GM23338 (cell line): Measurements from ENCODE around the gene CREB1.

Source experiments
- CREB1 ChIP-seq: fragments of 250-450 bp; sonication (Bioruptor Pico); IDR thresholded peaks from 2 replicates; pipeline ENCODE4 v1.5.0; 2020; ENCODE audit warnings: low read depth, mild to moderate bottlenecking, moderate library complexity
- CTCF ChIP-seq, 2 experiments: fragments of 200-600 bp in 1 of 2; sonication (generic) in 1 of 2; conservative IDR thresholded peaks; 2 replicates each; pipeline versions ENCODE4 v1.5.1 to v1.6.1; 2016 to 2017; ENCODE audit warnings: antibody characterized with exemption in 2 of 2, low read depth in 2 of 2, mild to moderate bottlenecking in 2 of 2, moderate library complexity in 1 of 2
- EZH2 ChIP-seq: fragments of 200-600 bp; sonication (generic); IDR thresholded peaks from one replicate; pipeline ENCODE4 v1.8.0; 2017; ENCODE audit warnings: antibody characterized with exemption, mild to moderate bottlenecking, low read depth; ENCODE audit not compliant: unreplicated experiment
- EZH2phosphoT487 ChIP-seq: fragments of 200-600 bp; sonication (generic); IDR thresholded peaks from one replicate; pipeline ENCODE4 v1.8.1; 2018; ENCODE audit warnings: antibody characterized with exemption; ENCODE audit not compliant: unreplicated experiment
- NANOG ChIP-seq: IDR thresholded peaks from 2 replicates; pipeline ENCODE4 v1.6.1; 2016; ENCODE audit warnings: antibody characterized with exemption, borderline replicate concordance
- POLR2AphosphoS5 ChIP-seq: IDR thresholded peaks from 2 replicates; pipeline ENCODE4 v1.6.1; 2016; ENCODE audit warnings: antibody characterized with exemption, low read depth
- REST ChIP-seq: IDR thresholded peaks from one replicate; pipeline ENCODE4 v1.6.1; 2018; ENCODE audit warnings: antibody characterized with exemption; ENCODE audit not compliant: unreplicated experiment
- ZNF114 ChIP-seq: fragments of 250-450 bp; sonication (Bioruptor Pico); IDR thresholded peaks from 2 replicates; pipeline ENCODE4 v1.5.0; 2020; ENCODE audit warnings: mild to moderate bottlenecking, moderate library complexity
- ZNF462 ChIP-seq: fragments of 250-450 bp; sonication (Bioruptor Pico); IDR thresholded peaks from 2 replicates; pipeline ENCODE4 v1.5.0; 2020; ENCODE audit warnings: mild to moderate bottlenecking, moderate library complexity

GRCh38 chr2:207619764-207620203 is 90.0 kb downstream of the CREB1 start:
- no peak for TF ChIP-seq CTCF (conservative IDR thresholded peaks at IDR 0.05; ENCODE audit: low read depth in 2 of 2)
- TF ChIP-seq EZH2: no peak
- TF ChIP-seq CREB1 (CRISPR knock-in tag): no peak
- TF ChIP-seq REST: no peak
- no peak for TF ChIP-seq ZNF462 (CRISPR knock-in tag)
- TF ChIP-seq ZNF114 (CRISPR knock-in tag): no peak
- TF ChIP-seq EZH2phosphoT487: no peak
- TF ChIP-seq POLR2AphosphoS5: no peak
- TF ChIP-seq NANOG: no peak
